Measurements from ENCODE around the gene DENND1B. TPM values are rescaled to one million over a fixed set of nuclear protein-coding genes. Genes with fewer than 3 reads are reported as not detected.
A peak's percentile ranks its signal among the peaks of the same experiment; 100 is the strongest.

The DENND1B gene
- total RNA-seq, 1 donor from 2014 or later: 13.1 TPM

- Histone ChIP-seq H3K4me1 (no peaks in the 10 kb centered on the region), H3K27me3 (no peaks in the 10 kb centered on the region), H4K20me1 (ENCODE audit: low read depth) (no peaks in the 10 kb centered on the region), H3K9me3 (ENCODE audit: low read depth) (no peaks in the 10 kb centered on the region), H3K27ac (no peak overlapping the region), H3K4me2 (no peak overlapping the region), H2AFZ (replicated peaks) (no peak overlapping the region), H3K9ac (no peak overlapping the region), H3K4me3 (no peak overlapping the region), H3K36me3 (no peaks in the 10 kb centered on the region), H3F3A (ENCODE audit: low read depth) (no peaks in the 10 kb centered on the region), H3K79me2 (ENCODE audit: low read depth) (no peaks in the 10 kb centered on the region)
- no peaks in the 10 kb centered on the region for H3K36me3 Mint-ChIP-seq
- peaks cover 2% of the 10 kb centered on the region for H3K27me3 Mint-ChIP-seq (ENCODE audit: insufficient read depth, low read depth)
- no peaks in the 10 kb centered on the region for H3K4me1 Mint-ChIP-seq
- no peak overlapping the region for H3K4me3 Mint-ChIP-seq
- H3K9me3 Mint-ChIP-seq: no peaks in the 10 kb centered on the region
- no peak overlapping the region for H3K27ac Mint-ChIP-seq
- DNase-seq (ENCODE audit: low spot score): no peak
- no peak for TF ChIP-seq CTCF (IDR thresholded peaks at IDR 0.05)
- TF ChIP-seq EZH2phosphoT487 (IDR thresholded peaks at IDR 0.05): no peak
- TF ChIP-seq EZH2 (IDR thresholded peaks at IDR 0.05): no peak
Measured at GRCh38 chr1:197811769-197812168, 36.5 kb upstream of the DENND1B start.

- Histone ChIP-seq H3K9me3 (ENCODE audit: low read depth) (no peaks in the 10 kb centered on the region), H2AFZ (replicated peaks) (peak overlapping the region; percentile 86), H3K27me3 (no peaks in the 10 kb centered on the region), H3K4me2 (no peak overlapping the region), H3K4me3 (no peak overlapping the region), H4K20me1 (ENCODE audit: low read depth) (no peaks in the 10 kb centered on the region), H3K9ac (no peak overlapping the region), H3K36me3 (no peaks in the 10 kb centered on the region), H3F3A (ENCODE audit: low read depth) (no peaks in the 10 kb centered on the region), H3K79me2 (ENCODE audit: low read depth) (no peaks in the 10 kb centered on the region), H3K4me1 (no peaks in the 10 kb centered on the region), H3K27ac (no peak overlapping the region)
- TF ChIP-seq CTCF (IDR thresholded peaks at IDR 0.05) (no peak), EZH2 (IDR thresholded peaks at IDR 0.05) (no peak), EZH2phosphoT487 (IDR thresholded peaks at IDR 0.05) (no peak)
- H3K27me3 Mint-ChIP-seq (ENCODE audit: insufficient read depth, low read depth): peaks cover 2% of the 10 kb centered on the region
- no peak for DNase-seq (ENCODE audit: low spot score)
- H3K4me1 Mint-ChIP-seq: no peaks in the 10 kb centered on the region
- no peak overlapping the region for H3K4me3 Mint-ChIP-seq
- H3K27ac Mint-ChIP-seq: no peak overlapping the region
- no peaks in the 10 kb centered on the region for H3K9me3 Mint-ChIP-seq
- H3K36me3 Mint-ChIP-seq: no peaks in the 10 kb centered on the region
Measured at GRCh38 chr1:197810812-197811211, 35.5 kb upstream of the DENND1B start.

- no peak for DNase-seq (ENCODE audit: low spot score)
- no peak for TF ChIP-seq EZH2 (IDR thresholded peaks at IDR 0.05)
- TF ChIP-seq CTCF (IDR thresholded peaks at IDR 0.05): no peak
- TF ChIP-seq EZH2phosphoT487 (IDR thresholded peaks at IDR 0.05): no peak
- Mint-ChIP-seq H3K36me3 (no peaks in the 10 kb centered on the region), H3K4me1 (no peaks in the 10 kb centered on the region), H3K27me3 (ENCODE audit: insufficient read depth, low read depth) (peaks cover 2% of the 10 kb centered on the region), H3K27ac (no peak overlapping the region), H3K4me3 (no peak overlapping the region), H3K9me3 (no peaks in the 10 kb centered on the region)
- no peak overlapping the region for H3K4me3 ChIP-seq
- no peak overlapping the region for H3K27ac ChIP-seq
- no peaks in the 10 kb centered on the region for H3K4me1 ChIP-seq
- no peaks in the 10 kb centered on the region for H3K9me3 ChIP-seq (ENCODE audit: low read depth)
- H4K20me1 ChIP-seq (ENCODE audit: low read depth): no peaks in the 10 kb centered on the region
- H3K79me2 ChIP-seq (ENCODE audit: low read depth): no peaks in the 10 kb centered on the region
- H3K9ac ChIP-seq: no peak overlapping the region
- H3K4me2 ChIP-seq: no peak overlapping the region
- H3K36me3 ChIP-seq: no peaks in the 10 kb centered on the region
- H2AFZ ChIP-seq (replicated peaks): peak overlapping the region; percentile 5
- no peaks in the 10 kb centered on the region for H3F3A ChIP-seq (ENCODE audit: low read depth)
- H3K27me3 ChIP-seq: no peaks in the 10 kb centered on the region
Measured at GRCh38 chr1:197808880-197809279, 33.6 kb upstream of the DENND1B start.

All from neural progenitor cell (in vitro differentiated cells).